HepG2 (cell line): Measurements from ENCODE around the gene P4HTM. TPM values are rescaled to one million over a fixed set of nuclear protein-coding genes. Genes with fewer than 3 reads are reported as not detected.
A peak's percentile ranks its signal among the peaks of the same experiment; 100 is the strongest.

Experiments
- CAMTA2 ChIP-seq: sonication (generic); formaldehyde crosslinking; IDR thresholded peaks from 2 replicates; pipeline ENCODE4 v1.4.0; 2020; ENCODE audit warnings: mild to moderate bottlenecking, missing genetic modification reagents, borderline replicate concordance
- CC2D1A ChIP-seq: sonication (generic); formaldehyde crosslinking; IDR thresholded peaks from 2 replicates; pipeline ENCODE4 v1.8.1; 2023; ENCODE audit warnings: mild to moderate bottlenecking, missing genetic modification reagents
- CCAR2 ChIP-seq: fragments of 200-400 bp; formaldehyde crosslinking; optimal IDR thresholded peaks from 2 replicates; pipeline ENCODE3; 2018; ENCODE audit warnings: low read depth, mild to moderate bottlenecking, low read length, moderate library complexity
- ELF4 ChIP-seq: sonication (generic); formaldehyde crosslinking; IDR thresholded peaks from 2 replicates; pipeline ENCODE4 v1.5.0; 2020; ENCODE audit warnings: missing genetic modification reagents, mild to moderate bottlenecking, moderate library complexity, borderline replicate concordance
- FOXK2 ChIP-seq: fragments of 450-650 bp; IDR thresholded peaks from 2 replicates; pipeline ENCODE4 v1.6.1; 2016
- GTF2F1 ChIP-seq: fragments of 150-350 bp; IDR thresholded peaks from 2 replicates; pipeline ENCODE4 v1.6.1; 2014; ENCODE audit warnings: low read length
- HES4 ChIP-seq: sonication (generic); formaldehyde crosslinking; IDR thresholded peaks from 2 replicates; pipeline ENCODE4 v1.9.0; 2021; ENCODE audit warnings: mild to moderate bottlenecking, missing genetic modification reagents, borderline replicate concordance
- HNRNPLL ChIP-seq: fragments of 200-400 bp; formaldehyde crosslinking; IDR thresholded peaks from 2 replicates; pipeline ENCODE4 v1.6.1; 2017; ENCODE audit warnings: mild to moderate bottlenecking, low read depth, low read length; ENCODE audit not compliant: poor library complexity, severe bottlenecking
- PCBP2 ChIP-seq: fragments of 200-400 bp; formaldehyde crosslinking; optimal IDR thresholded peaks from 2 replicates; pipeline ENCODE3; 2018; ENCODE audit warnings: low read length, low read depth; ENCODE audit not compliant: poor library complexity, severe bottlenecking
- PRMT3 ChIP-seq: sonication (generic); formaldehyde crosslinking; IDR thresholded peaks from 2 replicates; pipeline ENCODE4 v1.8.1; 2022; ENCODE audit warnings: low read depth, mild to moderate bottlenecking, moderate library complexity, missing genetic modification reagents, borderline replicate concordance
- SKI ChIP-seq: fragments of 450-650 bp; IDR thresholded peaks from one replicate; pipeline ENCODE4 v1.6.1; 2018; ENCODE audit warnings: mild to moderate bottlenecking; ENCODE audit not compliant: partially characterized antibody
- TAF15 ChIP-seq: fragments of 200-400 bp; formaldehyde crosslinking; IDR thresholded peaks from one replicate; pipeline ENCODE4 v1.6.1; 2018; ENCODE audit warnings: mild to moderate bottlenecking, low read depth, low read length; ENCODE audit not compliant: poor library complexity, severe bottlenecking
- ZNF10 ChIP-seq: sonication (generic); formaldehyde crosslinking; IDR thresholded peaks from 2 replicates; pipeline ENCODE4 v1.4.0; 2020; ENCODE audit warnings: mild to moderate bottlenecking, low read depth, missing genetic modification reagents, borderline replicate concordance
- ZNF30 ChIP-seq: sonication (generic); formaldehyde crosslinking; IDR thresholded peaks from 2 replicates; pipeline ENCODE4 v1.5.0; 2020; ENCODE audit warnings: mild to moderate bottlenecking, missing genetic modification reagents
- ZNF577 ChIP-seq: sonication (generic); formaldehyde crosslinking; IDR thresholded peaks from 2 replicates; pipeline ENCODE4 v1.4.0; 2020; ENCODE audit warnings: mild to moderate bottlenecking, low read depth, missing genetic modification reagents, borderline replicate concordance
- polyA plus RNA-seq, 8 experiments: library from polyadenylated mRNA; depleted of rRNA in 3 of 8; stranded (reverse) in 7 of 8; unstranded in 1 of 8; fragments of >200 nt; fragmentation: Illumina TruSeq in 4 of 8; extraction: Trizol in 4 of 8; gene quantifications; 2 replicates each; pipeline versions ENCODE4 v1.2.1 to v1.2.3, GENCODE V29; 2011 to 2016; ENCODE audit warnings: low read depth in 4 of 8, missing spikeins in 1 of 8, mixed read lengths in 1 of 8; ENCODE audit not compliant: insufficient read depth in 1 of 8
- total RNA-seq, 5 experiments: library from RNA; depleted of rRNA; stranded (reverse); fragments of >200 nt; fragmentation: Illumina TruSeq; extraction: Trizol; gene quantifications; 2 replicates each; pipeline ENCODE4 v1.2.3, GENCODE V29; 2016; ENCODE audit warnings: low read depth in 1 of 5
- TF ChIP-seq, protein P1 (sequence below): sonication (generic); formaldehyde crosslinking; IDR thresholded peaks from 2 replicates; pipeline ENCODE4 v1.4.0; 2020; ENCODE audit warnings: missing genetic modification reagents
- TF ChIP-seq, protein P2 (sequence below), 2 experiments: fragments of 450-650 bp in 1 of 2; sonication (generic) in 1 of 2; formaldehyde crosslinking; IDR thresholded peaks; 2 replicates each; pipeline versions ENCODE4 v1.5.0 to v1.8.0; 2020 to 2022; ENCODE audit warnings: mild to moderate bottlenecking in 1 of 2, missing genetic modification reagents in 1 of 2
- TF ChIP-seq, protein P3 (sequence below): sonication (generic); formaldehyde crosslinking; IDR thresholded peaks from 2 replicates; pipeline ENCODE4 v1.5.0; 2020; ENCODE audit warnings: mild to moderate bottlenecking, missing genetic modification reagents
- TF ChIP-seq, protein P4 (sequence below): sonication (generic); formaldehyde crosslinking; IDR thresholded peaks from 2 replicates; pipeline ENCODE4 v1.4.0; 2020; ENCODE audit warnings: missing genetic modification reagents
- TF ChIP-seq, protein P5 (sequence below): sonication (generic); formaldehyde crosslinking; conservative IDR thresholded peaks from 2 replicates; pipeline ENCODE4 v1.4.0; 2020; ENCODE audit warnings: missing genetic modification reagents
- TF ChIP-seq, protein P6 (sequence below): sonication (generic); formaldehyde crosslinking; IDR thresholded peaks from 2 replicates; pipeline ENCODE4 v1.4.0; 2020; ENCODE audit warnings: mild to moderate bottlenecking, missing genetic modification reagents

Gene P4HTM
- total and polyA plus RNA-seq, 2 of the 13 experiments (the other 11 are each of a cell fraction or from before 2014, with no cell fraction given) = 0.01 TPM; not detected in 1

DNA sequence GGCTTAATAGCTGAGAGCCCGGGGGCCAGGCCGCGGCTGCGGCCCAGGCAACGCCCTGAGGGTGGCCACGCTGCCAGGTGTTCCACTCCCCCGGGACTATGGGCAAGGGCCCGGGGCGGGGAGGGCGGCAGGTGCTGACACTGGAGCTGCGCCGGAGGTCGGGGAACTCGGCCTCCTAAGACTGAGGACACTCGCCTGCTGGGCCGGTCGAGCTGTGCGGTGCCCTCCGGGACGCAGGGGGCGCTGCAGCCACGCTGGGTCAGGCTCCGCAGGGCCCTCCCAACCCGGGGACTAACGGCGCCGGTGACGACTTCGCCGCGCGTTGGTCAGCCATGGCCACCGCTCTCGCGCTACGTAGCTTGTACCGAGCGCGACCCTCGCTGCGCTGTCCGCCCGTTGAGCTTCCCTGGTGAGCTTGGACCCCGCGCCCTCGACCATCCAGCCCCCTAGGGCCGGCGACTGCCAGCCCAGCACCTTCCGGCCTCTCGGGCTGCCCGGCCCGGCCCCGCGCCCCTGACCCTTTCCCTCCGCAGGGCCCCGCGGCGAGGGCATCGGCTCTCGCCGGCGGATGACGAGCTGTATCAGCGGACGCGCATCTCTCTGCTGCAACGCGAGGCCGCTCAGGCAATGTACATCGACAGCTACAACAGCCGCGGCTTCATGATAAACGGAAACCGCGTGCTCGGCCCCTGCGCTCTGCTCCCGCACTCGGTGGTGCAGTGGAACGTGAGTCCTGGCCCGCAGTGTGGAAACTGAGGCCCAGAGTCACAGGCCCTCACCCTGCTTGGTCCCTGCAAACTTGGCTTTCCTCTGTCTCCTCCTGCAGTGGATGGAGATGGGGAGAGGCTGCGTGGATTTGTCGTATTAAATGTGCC, 32.0 kb downstream of the P4HTM start, which contains the start of gene NDUFAF3 (continued):
- TF ChIP-seq, protein P1, sequence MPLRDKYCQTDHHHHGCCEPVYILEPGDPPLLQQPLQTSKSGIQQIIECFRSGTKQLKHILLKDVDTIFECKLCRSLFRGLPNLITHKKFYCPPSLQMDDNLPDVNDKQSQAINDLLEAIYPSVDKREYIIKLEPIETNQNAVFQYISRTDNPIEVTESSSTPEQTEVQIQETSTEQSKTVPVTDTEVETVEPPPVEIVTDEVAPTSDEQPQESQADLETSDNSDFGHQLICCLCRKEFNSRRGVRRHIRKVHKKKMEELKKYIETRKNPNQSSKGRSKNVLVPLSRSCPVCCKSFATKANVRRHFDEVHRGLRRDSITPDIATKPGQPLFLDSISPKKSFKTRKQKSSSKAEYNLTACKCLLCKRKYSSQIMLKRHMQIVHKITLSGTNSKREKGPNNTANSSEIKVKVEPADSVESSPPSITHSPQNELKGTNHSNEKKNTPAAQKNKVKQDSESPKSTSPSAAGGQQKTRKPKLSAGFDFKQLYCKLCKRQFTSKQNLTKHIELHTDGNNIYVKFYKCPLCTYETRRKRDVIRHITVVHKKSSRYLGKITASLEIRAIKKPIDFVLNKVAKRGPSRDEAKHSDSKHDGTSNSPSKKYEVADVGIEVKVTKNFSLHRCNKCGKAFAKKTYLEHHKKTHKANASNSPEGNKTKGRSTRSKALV (CRISPR knock-in tag) = no peak; the same call in 1 of the 2 replicates
- TF ChIP-seq, protein P2, sequence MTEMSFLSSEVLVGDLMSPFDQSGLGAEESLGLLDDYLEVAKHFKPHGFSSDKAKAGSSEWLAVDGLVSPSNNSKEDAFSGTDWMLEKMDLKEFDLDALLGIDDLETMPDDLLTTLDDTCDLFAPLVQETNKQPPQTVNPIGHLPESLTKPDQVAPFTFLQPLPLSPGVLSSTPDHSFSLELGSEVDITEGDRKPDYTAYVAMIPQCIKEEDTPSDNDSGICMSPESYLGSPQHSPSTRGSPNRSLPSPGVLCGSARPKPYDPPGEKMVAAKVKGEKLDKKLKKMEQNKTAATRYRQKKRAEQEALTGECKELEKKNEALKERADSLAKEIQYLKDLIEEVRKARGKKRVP (CRISPR knock-in tag; IDR thresholded peaks at IDR 0.05) = 0 out of 4 replicates have a peak, but pooled peaks of 1 of the 2 experiments have one; percentile 22
- TF ChIP-seq GTF2F1 = peak; percentile 69; the same call in 1 of the 2 replicates
- TF ChIP-seq, protein P3, sequence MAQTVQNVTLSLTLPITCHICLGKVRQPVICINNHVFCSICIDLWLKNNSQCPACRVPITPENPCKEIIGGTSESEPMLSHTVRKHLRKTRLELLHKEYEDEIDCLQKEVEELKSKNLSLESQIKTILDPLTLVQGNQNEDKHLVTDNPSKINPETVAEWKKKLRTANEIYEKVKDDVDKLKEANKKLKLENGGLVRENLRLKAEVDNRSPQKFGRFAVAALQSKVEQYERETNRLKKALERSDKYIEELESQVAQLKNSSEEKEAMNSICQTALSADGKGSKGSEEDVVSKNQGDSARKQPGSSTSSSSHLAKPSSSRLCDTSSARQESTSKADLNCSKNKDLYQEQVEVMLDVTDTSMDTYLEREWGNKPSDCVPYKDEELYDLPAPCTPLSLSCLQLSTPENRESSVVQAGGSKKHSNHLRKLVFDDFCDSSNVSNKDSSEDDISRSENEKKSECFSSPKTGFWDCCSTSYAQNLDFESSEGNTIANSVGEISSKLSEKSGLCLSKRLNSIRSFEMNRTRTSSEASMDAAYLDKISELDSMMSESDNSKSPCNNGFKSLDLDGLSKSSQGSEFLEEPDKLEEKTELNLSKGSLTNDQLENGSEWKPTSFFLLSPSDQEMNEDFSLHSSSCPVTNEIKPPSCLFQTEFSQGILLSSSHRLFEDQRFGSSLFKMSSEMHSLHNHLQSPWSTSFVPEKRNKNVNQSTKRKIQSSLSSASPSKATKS (CRISPR knock-in tag) = peak; percentile 23; the same call in 1 of the 2 replicates
- TF ChIP-seq TAF15 = no peak
- peak; percentile 93; the same call in 1 of the 2 replicates for TF ChIP-seq CAMTA2
- TF ChIP-seq SKI = no peak
- no peak for TF ChIP-seq ZNF577 (CRISPR knock-in tag)
- TF ChIP-seq PRMT3 = no peak
- no peak for TF ChIP-seq CCAR2
- no peak for TF ChIP-seq ZNF10 (CRISPR knock-in tag)
- TF ChIP-seq, protein P4, sequence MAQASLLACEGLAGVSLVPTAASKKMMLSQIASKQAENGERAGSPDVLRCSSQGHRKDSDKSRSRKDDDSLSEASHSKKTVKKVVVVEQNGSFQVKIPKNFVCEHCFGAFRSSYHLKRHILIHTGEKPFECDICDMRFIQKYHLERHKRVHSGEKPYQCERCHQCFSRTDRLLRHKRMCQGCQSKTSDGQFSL (CRISPR knock-in tag) = no peak
- TF ChIP-seq ELF4 = no peak; the same call in 1 of the 2 replicates
- no peak for TF ChIP-seq FOXK2
- no peak for TF ChIP-seq HES4
- no peak for TF ChIP-seq PCBP2
- 0 out of 2 replicates have a peak, but pooled peaks have one; percentile 32 for TF ChIP-seq ZNF30
- no peak for TF ChIP-seq CC2D1A
- TF ChIP-seq, protein P5, sequence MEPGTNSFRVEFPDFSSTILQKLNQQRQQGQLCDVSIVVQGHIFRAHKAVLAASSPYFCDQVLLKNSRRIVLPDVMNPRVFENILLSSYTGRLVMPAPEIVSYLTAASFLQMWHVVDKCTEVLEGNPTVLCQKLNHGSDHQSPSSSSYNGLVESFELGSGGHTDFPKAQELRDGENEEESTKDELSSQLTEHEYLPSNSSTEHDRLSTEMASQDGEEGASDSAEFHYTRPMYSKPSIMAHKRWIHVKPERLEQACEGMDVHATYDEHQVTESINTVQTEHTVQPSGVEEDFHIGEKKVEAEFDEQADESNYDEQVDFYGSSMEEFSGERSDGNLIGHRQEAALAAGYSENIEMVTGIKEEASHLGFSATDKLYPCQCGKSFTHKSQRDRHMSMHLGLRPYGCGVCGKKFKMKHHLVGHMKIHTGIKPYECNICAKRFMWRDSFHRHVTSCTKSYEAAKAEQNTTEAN (CRISPR knock-in tag) = peak; percentile 73
- TF ChIP-seq, protein P6, sequence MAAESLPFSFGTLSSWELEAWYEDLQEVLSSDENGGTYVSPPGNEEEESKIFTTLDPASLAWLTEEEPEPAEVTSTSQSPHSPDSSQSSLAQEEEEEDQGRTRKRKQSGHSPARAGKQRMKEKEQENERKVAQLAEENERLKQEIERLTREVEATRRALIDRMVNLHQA (CRISPR knock-in tag) = no peak
- no peak for TF ChIP-seq HNRNPLL
